GM12878 (cell line): ENCODE measurements around the gene MAFF. TPM values are rescaled to one million over a fixed set of nuclear protein-coding genes. Genes with fewer than 3 reads are reported as not detected.

ENCODE experiments used
- ATAC-seq: fragments of 200-7000 bp; cut with Tn5 transposase; 3 replicates; pipeline ENCODE4 v1.9.1; 2020; ENCODE audit warnings: mild to moderate bottlenecking, moderate library complexity
- BruUV-seq: library from RNA; stranded (reverse); fragments of 400-500 nt; replicated peaks from 2 replicates; lab custom pipeline; 2021; lab: Mats Ljungman, UMichigan
- CTCF ChIA-PET: fragments of 300-600 bp; sonication (Branson Sonifier 250); formaldehyde crosslinking; extraction: SDS; loops from one replicate; lab custom pipeline; 2021; ENCODE audit warnings: inconsistent platforms; lab: Yijun Ruan, JAX
- POLR2A ChIA-PET: fragments of 350-600 bp; formaldehyde crosslinking; extraction: SDS; loops from one replicate; lab custom pipeline; 2021; ENCODE audit warnings: inconsistent platforms; lab: Charles Lee
- RAD21 ChIA-PET: fragments of 300-600 bp; sonication (Branson Sonifier 250); formaldehyde crosslinking; loops from one replicate; lab custom pipeline; 2023; ENCODE audit warnings: antibody characterized with exemption; ENCODE audit not compliant: unreplicated experiment; lab: Charles Lee
- SMC1A ChIA-PET: fragments of 300-600 bp; sonication (Branson Sonifier 250); formaldehyde crosslinking; loops from one replicate; lab custom pipeline; 2023; ENCODE audit not compliant: unreplicated experiment, uncharacterized antibody; lab: Charles Lee
- DNase-seq: peaks from one replicate; pipeline ENCODE4 v3.0.0-alpha.2; 2011; ENCODE audit warnings: low read depth, low spot score
- FAIRE-seq: peaks from 3 replicates; lab custom pipeline; 2011; peaks lifted over from hg19 to GRCh38; lab: Jason Lieb, UNC
- H2AFZ ChIP-seq: 2 replicates; pipeline ENCODE4 v1.6.0; 2011; ENCODE audit warnings: low read depth, low read length, control low read depth; ENCODE audit not compliant: control insufficient read depth
- H3K27ac ChIP-seq: 2 replicates; pipeline ENCODE4 v1.5.1; 2011; ENCODE audit warnings: control low read depth; ENCODE audit not compliant: control insufficient read depth, insufficient read depth
- H3K27me3 ChIP-seq, 2 experiments: replicated peaks in 1 of 2; 2 replicates each; pipeline versions ENCODE4 v1.6.0 to v1.6.1; 2011; ENCODE audit warnings: low read length in 1 of 2; ENCODE audit not compliant: control insufficient read depth in 2 of 2, insufficient read depth in 2 of 2
- H3K36me3 ChIP-seq, 2 experiments: 2 replicates each; pipeline ENCODE4 v1.5.1; 2011; ENCODE audit warnings: low read length in 1 of 2; ENCODE audit not compliant: control insufficient read depth in 2 of 2, insufficient read depth in 2 of 2
- H3K4me1 ChIP-seq: 2 replicates; pipeline ENCODE4 v1.6.1; 2011; ENCODE audit warnings: mild to moderate bottlenecking, low read length, moderate library complexity, mixed read lengths; ENCODE audit not compliant: control insufficient read depth, insufficient read depth
- H3K4me2 ChIP-seq: 2 replicates; pipeline ENCODE4 v1.6.0; 2011; ENCODE audit warnings: control low read depth; ENCODE audit not compliant: control insufficient read depth, insufficient read depth
- H3K4me3 ChIP-seq: fragments of 200-600 bp; sonication (generic); 2 replicates; pipeline ENCODE4 v1.5.1; 2016
- H3K79me2 ChIP-seq: 2 replicates; pipeline ENCODE4 v1.6.0; 2011; ENCODE audit warnings: low read length; ENCODE audit not compliant: control insufficient read depth, insufficient read depth
- H3K9ac ChIP-seq: 2 replicates; pipeline ENCODE4 v1.8.0; 2011; ENCODE audit warnings: low read length, control low read depth, mixed read lengths; ENCODE audit not compliant: control insufficient read depth, insufficient read depth
- H3K9me3 ChIP-seq: replicated peaks from 3 replicates; pipeline ENCODE4 v1.5.1; 2011; ENCODE audit warnings: mild to moderate bottlenecking, low read length; ENCODE audit not compliant: control insufficient read depth, insufficient read depth
- H4K20me1 ChIP-seq: 2 replicates; pipeline ENCODE4 v1.6.0; 2011; ENCODE audit not compliant: control insufficient read depth, insufficient read depth
- DPF2 ChIP-seq: fragments of 450-650 bp; IDR thresholded peaks from 2 replicates; pipeline ENCODE4 v1.6.1; 2017; ENCODE audit warnings: mild to moderate bottlenecking
- GATAD2B ChIP-seq: fragments of 450-650 bp; conservative IDR thresholded peaks from 2 replicates; pipeline ENCODE4 v1.6.1; 2017; ENCODE audit warnings: low read depth, mild to moderate bottlenecking, moderate library complexity
- WGBS: methylation state at CpG from one replicate; pipeline ENCODE4 v1.1.6; 2016; ENCODE audit warnings: low lambda C conversion rate; ENCODE audit not compliant: insufficient replicate concordance, insufficient coverage; ENCODE audit errors: missing lambda C conversion rate; 5-methylcytosine and 5-hydroxymethylcytosine counted together
- in situ Hi-C: fragments of 300-500 bp; cut with MboI; formaldehyde crosslinking; loops from 9 replicates; pipeline ENCODE4 v1.14.3; 2018; ENCODE audit warnings: mixed read lengths
- intact Hi-C: fragments of 100-400 bp; cut with micrococcal nuclease; formaldehyde crosslinking; loops from one replicate; pipeline ENCODE4 v1.14.2; 2022; ENCODE audit not compliant: unreplicated experiment
- polyA plus RNA-seq, 11 experiments: library from polyadenylated mRNA; depleted of rRNA in 4 of 11; unstranded in 6 of 11; stranded (reverse) in 5 of 11; fragments of >200 nt; fragmentation: Nextera tagmentation in 4 of 11; fragmentation: Illumina TruSeq in 1 of 11; extraction: Ambion mirVana in 4 of 11; extraction: Trizol in 1 of 11; gene quantifications; 1 replicate in 1 of 11; 2 replicates in 10 of 11; pipeline versions ENCODE4 v1.2.1 to v1.2.3, GENCODE V29; 2011 to 2016; ENCODE audit warnings: inconsistent platforms in 2 of 11, missing spikeins in 2 of 11, low read depth in 1 of 11
- total RNA-seq, 4 experiments: library from RNA; depleted of rRNA in 3 of 4; stranded (reverse); fragments of >200 nt in 3 of 4; fragmentation: Illumina TruSeq in 1 of 4; extraction: Trizol in 1 of 4; gene quantifications; 2 replicates each; pipeline versions ENCODE4 v1.2.1 to v1.2.3, GENCODE V29; 2013 to 2021
- TF ChIP-seq, protein P1 (sequence below): fragments of 450-650 bp; IDR thresholded peaks from 2 replicates; pipeline ENCODE4 v1.6.1; 2017; ENCODE audit warnings: borderline replicate concordance
- TF ChIP-seq, protein P2 (sequence below): IDR thresholded peaks from 2 replicates; pipeline ENCODE4 v1.6.1; 2012; ENCODE audit warnings: low read depth, low read length, improper control_type of control experiment

Gene MAFF
- total and polyA plus RNA-seq, 10 of the 15 experiments (the other 5 are each of a cell fraction or from before 2014, with no cell fraction given), result 0.22 to 2.3 (median 0.81) TPM; not detected in 1

DNA sequence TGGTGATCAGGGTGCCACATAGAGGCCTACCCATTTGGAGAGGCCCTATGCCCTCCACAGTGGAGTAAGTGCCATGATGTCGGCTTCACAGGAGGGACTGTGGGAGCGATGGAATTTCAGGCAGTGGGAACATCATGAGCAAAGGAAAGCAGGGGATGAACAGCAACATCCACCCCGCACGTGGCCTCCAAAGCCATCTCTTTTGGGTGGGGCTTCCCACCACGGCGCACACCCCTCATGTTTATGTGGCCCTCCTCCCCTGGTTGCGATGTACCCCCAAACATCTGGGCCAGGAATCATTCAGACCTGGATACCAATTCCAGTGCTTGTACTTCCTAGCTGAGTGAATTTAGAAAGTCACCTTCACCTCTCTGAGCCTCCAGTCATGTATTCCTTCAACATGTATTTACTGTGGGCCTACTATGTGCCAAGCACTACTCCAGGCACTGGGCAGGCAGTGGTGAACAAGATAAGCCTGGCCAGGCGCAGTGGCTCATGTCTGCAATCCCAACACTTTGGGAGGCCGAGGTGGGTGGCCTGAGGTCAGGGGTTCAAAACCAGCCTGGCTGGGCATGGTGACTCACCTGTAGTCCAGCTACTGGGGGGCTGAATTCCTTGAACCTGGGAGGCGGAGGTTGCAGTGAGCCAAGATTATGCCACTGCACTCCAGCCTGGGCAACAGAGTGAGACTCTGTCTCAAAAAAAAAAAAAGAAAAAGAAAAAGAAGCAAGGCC is 1.8 kb upstream of the MAFF start:
- peaks cover 40% of the 10 kb centered on the region for H3K4me1 ChIP-seq
- H4K20me1 ChIP-seq, result no peaks in the 10 kb centered on the region
- intact Hi-C loops, result loop anchor here (5.0 kb wide), 2 partner anchors 143 to 197 kb away; partner anchors contain the start of gene PICK1
- ChIA-PET CTCF (interaction anchor here (1.0 to 1.9 kb wide), 2 partner anchors 18 to 20 kb away, joined by 3 to 8 read pairs; partner anchors contain the start of gene PLA2G6), SMC1A (interaction anchor here (1.0 kb wide), 2 partner anchors 21 to 24 kb away, joined by 3 to 4 read pairs; no protein-coding TSS in a partner anchor)
- no peak overlapping the region for H3K4me3 ChIP-seq
- no peaks in the 10 kb centered on the region for H3K9me3 ChIP-seq
- H3K27ac ChIP-seq, result no peak overlapping the region
- no peak overlapping the region for H3K4me2 ChIP-seq
- no peak for FAIRE-seq
- TF ChIP-seq, protein P1, sequence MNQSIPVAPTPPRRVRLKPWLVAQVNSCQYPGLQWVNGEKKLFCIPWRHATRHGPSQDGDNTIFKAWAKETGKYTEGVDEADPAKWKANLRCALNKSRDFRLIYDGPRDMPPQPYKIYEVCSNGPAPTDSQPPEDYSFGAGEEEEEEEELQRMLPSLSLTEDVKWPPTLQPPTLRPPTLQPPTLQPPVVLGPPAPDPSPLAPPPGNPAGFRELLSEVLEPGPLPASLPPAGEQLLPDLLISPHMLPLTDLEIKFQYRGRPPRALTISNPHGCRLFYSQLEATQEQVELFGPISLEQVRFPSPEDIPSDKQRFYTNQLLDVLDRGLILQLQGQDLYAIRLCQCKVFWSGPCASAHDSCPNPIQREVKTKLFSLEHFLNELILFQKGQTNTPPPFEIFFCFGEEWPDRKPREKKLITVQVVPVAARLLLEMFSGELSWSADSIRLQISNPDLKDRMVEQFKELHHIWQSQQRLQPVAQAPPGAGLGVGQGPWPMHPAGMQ, result no peak
- 0 out of 2 replicates have a peak, but pooled peaks have one; percentile 18 for TF ChIP-seq DPF2
- TF ChIP-seq, all 136 proteins: peak for 1
- Histone ChIP-seq H3K9ac (no peak overlapping the region), H3K79me2 (peaks cover 2% of the 10 kb centered on the region), H2AFZ (no peak overlapping the region), H3K27me3 (no peaks in the 10 kb centered on the region), H3K36me3 (no peaks in the 10 kb centered on the region)
- RAD21 ChIA-PET, result interaction anchor here (1.7 kb wide), 1 partner anchor 18 kb away, joined by 9 read pairs; the partner anchor contains the start of gene PLA2G6
- DNase-seq (no peak), ATAC-seq (no peak)
- POLR2A ChIA-PET, result interaction anchor here (0.5 to 1.2 kb wide), 3 partner anchors 22 to 106 kb away, joined by 3 to 4 read pairs (median 3); no protein-coding TSS in a partner anchor
- 86% methylated on average over 10 of the region's 10 CpGs for WGBS
- in situ Hi-C loops, result no loop called here
- BruUV-seq, result no TSS peak

DNA sequence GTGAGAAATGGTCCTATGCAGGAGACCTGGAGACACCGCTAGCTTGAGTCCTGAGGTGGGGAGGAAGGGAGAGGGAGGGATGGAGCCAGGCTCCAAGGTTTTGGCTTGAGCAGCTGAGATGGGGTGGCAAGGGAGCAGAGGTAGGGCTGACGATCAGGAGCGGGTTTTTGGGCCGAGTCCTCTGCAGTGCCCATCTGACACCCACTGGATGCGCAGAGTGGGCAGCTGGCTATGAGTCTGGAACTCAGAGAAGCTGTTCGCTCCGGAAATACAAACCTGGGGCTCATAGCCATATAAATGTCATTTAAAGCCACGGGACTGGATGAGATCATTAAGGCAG is 453 bp upstream of the MAFF start:
- DNase-seq, result no peak
- peak overlapping the region; percentile 64 for H3K4me2 ChIP-seq
- intact Hi-C loops, result loop anchor here (5.0 kb wide), 2 partner anchors 144 to 196 kb away; partner anchors contain the start of gene PICK1
- H3K9me3 ChIP-seq, result no peaks in the 10 kb centered on the region
- no peaks in the 10 kb centered on the region for H4K20me1 ChIP-seq
- POLR2A ChIA-PET, result interaction anchor here (0.7 to 5.4 kb wide), 4 partner anchors 11 to 22 kb away, joined by 3 to 69 read pairs (median 4); partner anchors contain the start of gene PLA2G6
- H3K27me3 ChIP-seq, result no peaks in the 10 kb centered on the region
- H2AFZ ChIP-seq, result peak overlapping the region; percentile 81
- SMC1A ChIA-PET, result interaction anchor here (0.6 to 1.4 kb wide), 6 partner anchors 11 to 105 kb away, joined by 3 to 9 read pairs (median 4); no protein-coding TSS in a partner anchor
- in situ Hi-C loops, result no loop called here
- BruUV-seq, result no TSS peak
- H3K4me1 ChIP-seq, result peaks cover 42% of the 10 kb centered on the region
- no peaks in the 10 kb centered on the region for H3K36me3 ChIP-seq
- H3K27ac ChIP-seq, result no peak overlapping the region
- H3K4me3 ChIP-seq, result no peak overlapping the region
- 31% methylated on average over 8 of the region's 8 CpGs for WGBS
- CTCF ChIA-PET, result interaction anchor here (1.1 to 3.9 kb wide), 4 partner anchors 18 to 98 kb away, joined by 3 to 23 read pairs (median 5); no protein-coding TSS in a partner anchor
- no peak overlapping the region for H3K9ac ChIP-seq
- no peak for TF ChIP-seq GATAD2B
- TF ChIP-seq, protein P2, sequence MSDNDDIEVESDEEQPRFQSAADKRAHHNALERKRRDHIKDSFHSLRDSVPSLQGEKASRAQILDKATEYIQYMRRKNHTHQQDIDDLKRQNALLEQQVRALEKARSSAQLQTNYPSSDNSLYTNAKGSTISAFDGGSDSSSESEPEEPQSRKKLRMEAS, result 0 out of 2 replicates have a peak, but pooled peaks have one; percentile 29
- TF ChIP-seq, all 136 proteins: peak for 1
- ATAC-seq (no peak), FAIRE-seq (no peak)
- peaks cover 2% of the 10 kb centered on the region for H3K79me2 ChIP-seq
- RAD21 ChIA-PET, result interaction anchor here (0.8 to 2.4 kb wide), 5 partner anchors 13 to 59 kb away, joined by 3 to 7 read pairs (median 4); partner anchors contain the start of gene PLA2G6
